Testis (tissue), 3 donors: ENCODE results near the gene KRT6C. TPM values are rescaled to one million over a fixed set of nuclear protein-coding genes. Genes with fewer than 3 reads are reported as not detected.

ENCODE experiments used
- DNase-seq: peaks from one replicate; pipeline ENCODE4 v3.0.0-alpha.2; 2019
- H3K27ac ChIP-seq, 2 donors: fragments of 200-600 bp; sonication (generic); one replicate each; pipeline ENCODE4 v1.5.1; 2019
- H3K27me3 ChIP-seq: fragments of 200-600 bp; sonication (generic); one replicate; pipeline ENCODE4 v1.5.1; 2019
- H3K36me3 ChIP-seq: fragments of 200-600 bp; sonication (generic); one replicate; pipeline ENCODE4 v1.5.1; 2017; ENCODE audit warnings: low read depth; ENCODE audit errors: missing control alignments
- H3K4me1 ChIP-seq: fragments of 200-600 bp; sonication (generic); one replicate; pipeline ENCODE4 v1.5.1; 2019
- H3K4me3 ChIP-seq, 2 donors: fragments of 200-600 bp; sonication (generic); one replicate each; pipeline ENCODE4 v1.5.1; 2017 to 2019
- H3K9me3 ChIP-seq: fragments of 200-600 bp; sonication (generic); one replicate; pipeline ENCODE4 v1.5.1; 2017
- CTCF ChIP-seq, 3 experiments: fragments of 450-650 bp in 2 of 3; fragments of 200-600 bp in 1 of 3; sonication (generic) in 1 of 3; IDR thresholded peaks; one replicate each; pipeline ENCODE4 v1.5.1; 2016 to 2019; ENCODE audit warnings: antibody characterized with exemption in 3 of 3, mild to moderate bottlenecking in 2 of 3, moderate library complexity in 1 of 3
- POLR2A ChIP-seq: fragments of 450-650 bp; IDR thresholded peaks from one replicate; pipeline ENCODE4 v1.6.1; 2017; ENCODE audit warnings: antibody characterized with exemption, mild to moderate bottlenecking, moderate library complexity
- WGBS, 2 donors: methylation state at CpG; one replicate each; pipeline ENCODE4 v1.1.5; 2018; 5-methylcytosine and 5-hydroxymethylcytosine counted together
- intact Hi-C: fragments of 100-400 bp; cut with DNase I; formaldehyde crosslinking; loops from one replicate; pipeline ENCODE4 v1.15.1; 2023; ENCODE audit warnings: low total_unique reads
- polyA plus RNA-seq: library from polyadenylated mRNA; stranded (reverse); fragments of 350-450 nt; fragmentation: Illumina TruSeq; extraction: RNeasy Lipid Tissue Mini Kit (QIAGEN cat#74804); gene quantifications from one replicate; pipeline ENCODE4 v1.2.3, GENCODE V29; 2014; ENCODE audit warnings: low read depth, low replicate concordance; ENCODE audit not compliant: insufficient read depth
- total RNA-seq, 2 donors: library from RNA; depleted of rRNA; stranded (reverse); fragments of >200 nt; gene quantifications; one replicate each; pipeline ENCODE4 v1.2.3, GENCODE V29; 2016

Gene KRT6C
- total and polyA plus RNA-seq, 3 donors from 2014 or later, result 0.16 TPM; not detected in 2

GRCh38 chr12:52496590-52497071 lies 23.0 kb upstream of the KRT6C start:
- peak overlapping the region in 1 of 2 donors; percentile 25 for H3K27ac ChIP-seq
- no peaks in the 10 kb centered on the region for H3K27me3 ChIP-seq
- H3K4me3 ChIP-seq, result no peak overlapping the region
- H3K4me1 ChIP-seq, result peaks cover 25% of the 10 kb centered on the region
- no peaks in the 10 kb centered on the region for H3K36me3 ChIP-seq
- TF ChIP-seq CTCF (IDR thresholded peaks at IDR 0.05) (no peak), POLR2A (no peak)
- 43 to 51% methylated on average over 3 to 4 of the region's 4 CpGs for WGBS, 2 donors
- H3K9me3 ChIP-seq, result no peaks in the 10 kb centered on the region
- intact Hi-C loops, result no loop called here
- peak; percentile 38 for DNase-seq

GRCh38 chr12:52496054-52496453 lies 22.4 kb upstream of the KRT6C start:
- Histone ChIP-seq H3K27ac (peak overlapping the region in 1 of 2 donors; percentile 25), H3K36me3 (no peaks in the 10 kb centered on the region), H3K4me3 (no peak overlapping the region), H3K4me1 (peaks cover 25% of the 10 kb centered on the region), H3K9me3 (no peaks in the 10 kb centered on the region), H3K27me3 (no peaks in the 10 kb centered on the region)
- no peak for DNase-seq
- 54 to 55% methylated on average over 2 of the region's 2 CpGs for WGBS, 2 donors
- TF ChIP-seq CTCF (IDR thresholded peaks at IDR 0.05) (no peak), POLR2A (no peak)
- intact Hi-C loops, result no loop called here

- H3K36me3 ChIP-seq, result no peaks in the 10 kb centered on the region
- peaks cover 25% of the 10 kb centered on the region for H3K4me1 ChIP-seq
- WGBS, 2 donors, result 50 to 75% methylated on average over 3 of the region's 3 CpGs
- H3K27ac ChIP-seq, result peak overlapping the region in 1 of 2 donors; percentile 64
- no peaks in the 10 kb centered on the region for H3K27me3 ChIP-seq
- H3K4me3 ChIP-seq, result no peak overlapping the region
- no peaks in the 10 kb centered on the region for H3K9me3 ChIP-seq
- intact Hi-C loops, result no loop called here
- DNase-seq, result peak; percentile 38
- TF ChIP-seq CTCF (IDR thresholded peaks at IDR 0.05), result no peak
- no peak for TF ChIP-seq POLR2A
These were observed 21.8 kb upstream of the KRT6C start for GRCh38 chr12:52495389-52495788.

- H3K36me3 ChIP-seq, result no peaks in the 10 kb centered on the region
- WGBS, 2 donors, result 49% methylated on average over 4 of the region's 4 CpGs
- intact Hi-C loops, result no loop called here
- H3K9me3 ChIP-seq, result no peaks in the 10 kb centered on the region
- TF ChIP-seq POLR2A, result no peak
- TF ChIP-seq CTCF (IDR thresholded peaks at IDR 0.05), result no peak
- no peak overlapping the region for H3K4me3 ChIP-seq
- peaks cover 25% of the 10 kb centered on the region for H3K4me1 ChIP-seq
- H3K27me3 ChIP-seq, result no peaks in the 10 kb centered on the region
- DNase-seq, result peak; percentile 79
- H3K27ac ChIP-seq, result peak overlapping the region in 1 of 2 donors; percentile 64
These were observed 20.9 kb upstream of the KRT6C start for GRCh38 chr12:52494518-52494917.

GRCh38 chr12:52494100-52494499 lies 20.5 kb upstream of the KRT6C start:
- peaks cover 25% of the 10 kb centered on the region for H3K4me1 ChIP-seq
- no peak overlapping the region for H3K4me3 ChIP-seq
- no peaks in the 10 kb centered on the region for H3K27me3 ChIP-seq
- peak overlapping the region in 1 of 2 donors; percentile 39 for H3K27ac ChIP-seq
- H3K9me3 ChIP-seq, result no peaks in the 10 kb centered on the region
- TF ChIP-seq POLR2A (no peak), CTCF (IDR thresholded peaks at IDR 0.05) (no peak)
- DNase-seq, result no peak
- WGBS, 2 donors, result 87 to 93% methylated on average over 1 of the region's 1 CpG
- no peaks in the 10 kb centered on the region for H3K36me3 ChIP-seq
- intact Hi-C loops, result no loop called here
